Left ventricle myocardium superior (tissue), 1 donor: Measurements from ENCODE around the gene AKR1C1. TPM values are rescaled to one million over a fixed set of nuclear protein-coding genes. Genes with fewer than 3 reads are reported as not detected.
"Not testable (repeated sequence)": the region's sequence is repeated elsewhere in the genome, so short reads cannot be mapped to it uniquely, and the experiment has no call there.

Source experiments
- ATAC-seq: fragments of 200-7000 bp; cut with Tn5 transposase; one replicate; pipeline ENCODE4 v1.9.1; 2020; ENCODE audit warnings: mild to moderate bottlenecking, moderate library complexity
- DNase-seq: peaks from one replicate; pipeline ENCODE4 v3.0.0-alpha.2; 2020
- intact Hi-C: fragments of 100-400 bp; cut with micrococcal nuclease; formaldehyde crosslinking; loops from one replicate; pipeline ENCODE4 v1.11.0; 2022
- long read RNA-seq: library from polyadenylated mRNA; unstranded; transcript quantifications from one replicate; pipeline ENCODE4 v2.0.0, GENCODE V29; 2021
- total RNA-seq: library from RNA; stranded (reverse); fragmentation: NEBNext Ultra II Directional; extraction: Animal tissue kit (Norgen Biotek cat#: 25700); gene quantifications from one replicate; pipeline ENCODE4 v1.2.1, GENCODE V29; 2021
- donor health status: DM: no; HTN: yes; CAD: no; lungs with severe emphysema.

AKR1C1 gene
- 20.2 TPM for total RNA-seq
- long read RNA-seq, full-length matches to known transcripts: 3 of 3 reads
- long read RNA-seq, partial matches to known transcripts: 0 of 3 reads
- long read RNA-seq, other reads (novel, unspliced or antisense): 0 of 3 reads

DNA sequence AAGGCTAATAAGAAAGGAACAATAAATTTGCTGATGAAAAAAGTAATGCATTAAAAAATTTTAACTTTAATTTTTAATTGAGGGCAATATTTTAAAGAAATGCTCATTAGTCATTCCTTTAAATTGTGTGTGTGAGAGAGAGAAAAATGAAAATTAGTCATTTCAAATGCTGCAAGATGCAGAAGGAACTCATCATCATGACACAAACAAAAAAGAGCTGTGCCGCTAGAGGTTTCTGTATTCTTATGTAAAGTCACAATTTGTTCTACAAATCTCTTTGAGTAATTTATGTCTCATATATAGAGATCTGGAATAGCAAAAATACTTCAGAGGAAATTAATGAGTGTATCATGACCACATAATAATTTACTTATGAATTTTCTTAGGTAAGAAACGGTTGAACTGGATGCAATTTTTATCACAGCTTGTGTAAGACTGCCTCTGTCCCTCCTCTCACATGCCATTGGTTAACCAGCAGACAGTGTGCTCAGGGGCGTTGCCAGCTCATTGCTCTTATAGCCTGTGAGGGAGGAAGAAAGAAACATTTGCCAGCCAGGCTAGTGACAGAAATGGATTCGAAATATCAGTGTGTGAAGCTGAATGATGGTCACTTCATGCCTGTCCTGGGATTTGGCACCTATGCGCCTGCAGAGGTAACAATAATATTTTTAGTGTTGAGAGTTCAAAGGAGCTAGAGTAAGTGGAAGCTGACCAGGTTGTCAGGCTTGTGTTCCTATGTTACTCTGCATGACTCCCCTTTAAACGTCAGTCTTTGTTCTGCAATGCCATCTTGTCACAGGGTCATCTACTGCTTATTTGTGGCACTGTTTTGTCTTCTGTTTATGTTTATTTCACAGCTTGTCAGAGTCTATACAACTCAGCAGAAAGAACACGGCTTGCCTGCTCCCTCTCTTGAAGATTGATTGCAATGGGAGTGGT is at the start of gene AKR1C1:
AKR1C1 (plus strand) TSS at position 540 of the 939 bp plus-strand sequence; CDS start at position 570, 30 bp downstream.
- intact Hi-C loops, DNase-seq: not testable (repeated sequence)
- peak; percentile 100 for ATAC-seq

DNA sequence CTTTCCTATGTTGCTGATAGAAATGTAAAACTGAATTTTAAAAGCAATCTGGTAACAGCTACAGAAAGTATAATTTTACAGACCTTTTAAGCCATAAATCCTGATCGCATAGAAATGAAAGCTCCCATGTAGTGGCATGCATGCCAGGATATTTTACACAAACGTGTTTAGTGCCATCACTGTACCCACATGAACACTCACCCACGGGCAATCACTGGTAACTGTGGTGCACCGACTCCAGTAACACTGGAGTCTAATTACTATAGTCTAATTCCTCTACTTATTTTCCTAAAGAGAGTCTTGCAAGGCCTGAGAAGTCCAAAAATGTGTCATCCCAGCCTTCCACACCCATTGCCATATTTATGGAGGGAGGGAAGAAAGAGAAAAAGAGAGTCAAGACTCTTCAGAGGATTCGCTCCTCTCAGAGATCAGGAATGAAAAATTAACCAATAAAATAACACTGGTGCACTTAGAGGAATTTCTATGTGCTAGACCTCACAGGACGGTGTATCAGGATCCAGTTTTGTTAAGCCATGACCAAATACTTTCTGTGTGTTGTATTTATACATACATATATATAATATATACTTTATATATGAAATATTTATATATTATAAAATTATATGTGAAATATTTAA is 48.9 kb upstream of the AKR1C1 start:
- intact Hi-C loops: no loop called here
- DNase-seq: no peak
- ATAC-seq: no peak

DNA sequence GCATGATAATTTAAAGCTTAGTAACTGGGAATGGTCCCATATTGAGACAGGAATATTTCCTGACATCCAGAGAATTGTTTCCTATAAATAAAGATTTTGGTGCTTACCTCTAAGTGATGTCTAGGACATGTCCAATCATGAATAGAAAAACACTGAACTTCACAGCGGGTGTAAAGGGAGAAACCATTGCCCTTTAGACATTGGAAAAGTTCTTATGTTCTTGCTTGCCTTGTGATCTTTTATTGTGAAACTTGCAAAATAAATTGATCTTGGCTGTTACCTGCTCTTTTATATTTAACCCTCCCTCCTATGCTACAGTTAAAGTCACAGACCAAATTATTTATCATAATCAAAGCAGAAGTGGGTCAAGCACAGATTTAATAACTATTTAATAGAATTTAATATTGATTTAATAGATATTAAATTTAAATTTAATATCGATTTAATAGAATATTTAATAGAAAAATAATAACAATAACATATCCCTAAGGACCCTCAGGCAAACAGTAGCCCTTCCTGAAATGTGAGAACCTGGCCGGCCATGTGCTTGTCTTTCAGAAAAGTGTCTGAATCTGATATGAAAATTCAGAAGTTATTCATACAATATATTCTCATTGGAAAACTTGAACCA is 47.0 kb upstream of the AKR1C1 start:
- no peak for ATAC-seq
- no peak for DNase-seq
- intact Hi-C loops: no loop called here

DNA sequence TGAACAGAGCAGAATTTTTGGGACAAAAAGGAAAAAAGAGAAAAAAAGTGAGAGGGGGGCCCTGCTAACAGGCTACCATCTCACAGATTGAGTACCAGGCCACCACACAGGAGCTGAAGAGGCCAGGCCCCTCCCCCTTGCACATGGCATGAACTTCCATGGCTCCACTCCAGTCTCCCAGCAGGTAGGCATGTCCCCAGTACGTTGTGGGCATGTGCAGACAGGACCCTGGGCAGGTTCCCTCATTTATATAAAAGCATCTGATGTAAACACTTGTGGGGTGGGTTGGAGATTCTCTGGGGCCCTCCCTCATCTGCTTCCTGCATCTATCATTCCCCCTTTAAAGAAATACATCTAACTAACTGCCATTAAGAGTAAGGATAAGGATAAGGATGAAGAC is 45.0 kb upstream of the AKR1C1 start:
- intact Hi-C loops: no loop called here
- no peak for DNase-seq
- ATAC-seq: no peak

DNA sequence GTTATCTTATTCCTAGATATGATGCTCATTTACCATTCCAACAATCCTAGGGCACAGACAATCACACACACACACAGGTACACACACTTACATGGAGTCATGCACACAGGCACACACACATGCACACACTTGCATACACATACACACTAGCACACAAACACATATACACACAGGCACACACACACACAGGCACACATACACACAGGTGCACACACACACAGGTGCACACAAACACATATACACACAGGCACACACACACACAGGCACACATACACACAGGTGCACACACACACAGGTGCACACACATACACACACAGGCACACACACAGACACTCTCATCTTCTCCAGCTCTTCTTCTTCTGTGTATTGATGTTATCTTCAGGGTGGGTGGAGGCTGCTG is 38.7 kb upstream of the AKR1C1 start:
- DNase-seq, intact Hi-C loops, ATAC-seq: not testable (repeated sequence)

GRCh38 chr10:4926400-4926799 is 36.8 kb upstream of the AKR1C1 start:
- DNase-seq: no peak
- intact Hi-C loops: no loop called here
- no peak for ATAC-seq

GRCh38 chr10:4931587-4931986 is 31.6 kb upstream of the AKR1C1 start:
- intact Hi-C loops: no loop called here
- DNase-seq (no peak), ATAC-seq (peak; percentile 48)

DNA sequence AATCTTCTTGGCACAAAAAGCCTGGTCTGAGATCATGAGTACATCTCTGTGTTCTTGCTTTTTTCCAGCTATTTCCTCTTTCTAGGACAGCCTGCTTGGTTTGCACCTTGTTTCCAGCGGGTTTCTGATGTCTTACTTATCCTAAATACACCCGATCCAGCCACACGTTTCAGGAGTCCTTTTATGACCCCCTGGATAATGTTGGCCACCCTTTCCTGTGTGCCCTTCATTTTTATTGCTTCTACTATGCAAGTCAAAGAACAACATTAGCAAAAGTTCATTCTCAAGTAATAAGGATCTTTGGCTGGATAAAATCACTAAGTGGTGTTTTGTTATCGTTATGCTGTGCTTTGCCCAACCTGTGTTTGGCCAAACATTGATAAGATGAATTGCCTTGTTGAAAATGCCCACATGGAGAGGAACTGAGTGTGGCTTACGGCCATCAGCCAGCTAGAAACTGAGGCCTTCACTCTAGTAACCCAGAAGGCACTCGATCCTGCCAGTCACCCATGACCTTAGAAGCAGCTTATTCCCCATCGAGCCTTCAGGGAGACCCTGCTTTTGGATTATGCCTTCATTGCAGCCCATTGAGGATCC is 28.7 kb upstream of the AKR1C1 start:
- ATAC-seq (no peak), DNase-seq (no peak)
- intact Hi-C loops: no loop called here

- intact Hi-C loops: no loop called here
- DNase-seq (no peak), ATAC-seq (no peak)
Observed at GRCh38 chr10:4937346-4937745, 25.9 kb upstream of the AKR1C1 start.

DNA sequence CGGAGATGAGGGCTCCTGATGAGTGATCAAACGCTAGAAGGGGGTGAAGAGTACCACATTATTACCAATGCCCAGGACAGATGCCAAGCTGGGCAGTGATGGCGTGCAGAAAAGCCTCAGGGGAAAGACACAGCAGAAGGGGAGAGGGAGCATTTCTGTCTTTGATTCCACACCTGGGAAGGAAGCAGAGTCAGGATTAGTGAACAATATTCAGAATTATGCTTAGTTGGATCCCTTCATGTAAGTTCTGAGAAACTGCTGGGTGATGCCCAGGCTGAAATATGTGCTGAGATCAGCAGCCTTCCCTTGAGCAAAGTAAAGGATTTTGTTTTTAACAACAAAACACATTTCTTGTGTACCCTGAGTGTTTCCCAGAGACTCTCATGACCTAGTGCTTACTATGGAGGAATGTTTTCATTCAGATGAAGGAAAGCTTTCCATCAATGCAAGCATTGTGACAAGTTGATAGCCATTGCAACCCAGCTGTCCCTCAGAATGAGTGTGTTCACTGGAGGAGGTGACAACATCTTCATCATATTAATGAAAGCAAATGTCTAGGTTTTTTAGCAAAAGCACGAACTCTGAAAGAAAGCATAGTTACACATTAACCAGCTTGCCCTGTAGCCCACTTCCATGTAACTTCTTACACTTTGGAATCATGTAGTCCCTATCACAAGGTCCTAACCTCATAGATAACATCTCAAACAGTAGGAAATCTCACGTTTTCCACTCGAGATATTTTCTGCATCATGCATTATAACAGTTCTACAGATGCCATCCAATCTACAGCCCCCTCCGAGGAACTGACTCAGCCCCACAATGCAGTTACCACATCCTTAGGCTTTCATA is 23.8 kb upstream of the AKR1C1 start:
- intact Hi-C loops: no loop called here
- ATAC-seq: no peak
- DNase-seq: no peak

DNA sequence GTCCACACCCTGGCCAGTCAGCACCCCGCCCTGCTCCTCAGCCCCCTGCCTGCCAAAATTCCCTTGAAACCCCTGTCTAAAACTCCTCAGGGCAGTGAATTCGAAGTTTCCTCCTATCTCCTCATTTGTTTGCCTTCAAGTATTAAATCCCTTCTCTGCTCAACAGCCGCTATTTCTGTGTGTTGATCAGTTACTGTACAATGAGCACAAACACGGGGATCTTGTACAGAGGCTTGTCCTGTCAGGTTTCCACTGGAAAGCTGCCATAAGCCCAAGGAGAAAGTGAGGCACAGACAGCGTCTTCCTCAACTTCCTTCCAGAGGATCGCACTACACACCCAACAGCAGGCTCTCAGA is 23.2 kb upstream of the AKR1C1 start:
- ATAC-seq, intact Hi-C loops, DNase-seq: not testable (repeated sequence)

DNA sequence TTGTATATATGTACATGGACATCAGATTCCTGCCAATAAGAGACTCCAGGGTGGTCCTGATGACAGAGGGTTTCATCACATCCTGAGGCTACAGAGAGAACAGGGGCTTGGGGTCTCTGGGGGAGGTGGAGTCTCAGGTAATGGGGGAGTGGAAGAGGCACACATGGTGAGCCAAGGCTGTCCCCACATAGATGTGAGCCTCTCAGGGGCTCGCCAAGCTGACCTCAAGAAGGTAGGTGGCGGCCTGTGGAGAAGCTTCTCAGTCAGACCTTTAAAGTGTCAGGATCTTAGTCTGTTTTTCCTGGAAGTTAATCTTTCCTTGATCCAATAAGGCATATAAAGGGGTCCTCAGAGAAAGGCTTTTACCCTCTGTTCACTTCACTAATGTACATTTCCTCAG is 22.3 kb upstream of the AKR1C1 start:
- not testable (repeated sequence) for ATAC-seq

GRCh38 chr10:4941540-4942330 is 21.5 kb upstream of the AKR1C1 start:
- DNase-seq (no peak), ATAC-seq (peak; percentile 57)
- intact Hi-C loops: no loop called here

More for the DNA sequence above, 22.3 kb upstream of the AKR1C1 start:
- DNase-seq, intact Hi-C loops: not testable (repeated sequence)

DNA sequence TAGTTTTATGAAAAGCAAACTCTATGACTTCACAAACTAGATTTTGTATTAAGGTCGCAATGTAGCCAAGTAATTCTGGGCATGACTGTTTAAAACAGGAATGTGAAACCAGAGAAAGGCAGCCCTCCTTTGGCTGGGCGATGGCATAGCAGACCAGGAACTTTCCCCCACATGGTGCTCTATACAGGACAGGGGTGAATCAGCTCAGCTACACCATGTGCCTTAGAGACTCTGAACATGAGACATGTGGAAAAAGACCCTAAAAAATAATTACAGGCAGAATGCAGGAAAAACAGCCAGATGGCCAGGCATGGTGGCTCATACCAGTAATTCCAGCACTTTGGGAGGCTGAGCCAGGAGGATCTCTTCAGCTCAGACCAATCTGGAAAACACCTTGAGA is 20.3 kb upstream of the AKR1C1 start:
- intact Hi-C loops, DNase-seq: not testable (repeated sequence)
- ATAC-seq: peak; percentile 66

DNA sequence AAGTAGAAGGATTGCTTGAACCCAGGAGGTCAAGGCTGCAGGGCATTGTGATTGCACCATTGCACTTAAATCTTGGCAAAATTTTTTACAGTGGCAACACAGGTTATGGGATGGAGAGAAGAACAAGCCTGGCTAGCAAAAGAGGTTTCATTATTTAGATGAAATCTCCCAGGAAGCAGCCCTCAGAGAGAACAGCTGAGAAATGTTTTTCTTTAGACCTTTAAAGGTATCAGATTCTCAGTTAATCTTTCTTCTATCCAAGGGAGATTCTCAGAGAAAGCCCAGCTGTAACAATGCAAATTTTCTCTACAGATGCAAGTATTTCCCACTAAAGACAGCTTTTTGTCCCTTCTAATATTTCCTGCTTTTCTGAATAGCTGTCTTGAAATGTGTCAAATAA is 19.8 kb upstream of the AKR1C1 start:
- intact Hi-C loops, DNase-seq, ATAC-seq: not testable (repeated sequence)

DNA sequence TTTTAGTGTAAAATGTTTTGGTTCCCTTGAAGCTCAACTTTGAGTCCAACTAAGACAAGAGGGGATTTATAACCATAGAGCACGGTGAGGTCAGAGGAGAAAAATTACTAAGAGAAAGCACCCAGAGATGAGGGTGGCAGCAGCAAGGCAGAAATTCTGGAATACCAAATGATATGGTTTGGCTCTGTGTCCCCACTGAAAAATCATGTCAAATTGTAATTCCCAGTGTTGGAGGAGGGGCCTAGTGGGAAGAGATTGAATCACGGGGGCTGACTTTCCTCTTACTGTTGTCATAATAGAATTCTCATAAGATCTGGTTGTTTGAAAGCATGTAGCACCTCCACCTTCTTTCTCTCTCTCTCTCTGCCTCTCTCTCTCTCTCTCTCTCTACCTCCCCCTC is 19.4 kb upstream of the AKR1C1 start:
- DNase-seq: no peak
- intact Hi-C loops: no loop called here
- ATAC-seq: no peak

DNA sequence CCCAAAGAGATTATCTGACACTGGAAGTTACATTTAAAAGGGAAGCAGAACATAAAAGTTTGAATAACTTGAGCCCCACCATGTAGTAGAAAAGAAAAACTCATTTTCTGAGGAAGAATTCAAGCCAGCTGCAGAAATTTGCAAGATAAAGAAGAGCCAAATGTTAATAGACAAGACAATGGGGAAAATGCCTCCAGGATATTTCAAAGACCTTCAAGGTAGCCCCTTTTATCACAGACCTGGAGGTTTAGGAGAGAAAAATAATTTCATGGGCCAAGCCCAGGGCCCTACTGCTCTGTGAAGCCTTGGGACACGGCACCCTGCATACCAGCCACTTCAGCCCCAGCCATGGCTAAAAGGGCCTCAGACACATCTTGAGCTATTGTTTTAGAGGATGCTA is 18.4 kb upstream of the AKR1C1 start:
- intact Hi-C loops: no loop called here
- no peak for ATAC-seq

More for the DNA sequence above, 18.4 kb upstream of the AKR1C1 start:
- DNase-seq: no peak
